Brain microvascular endothelial cell (primary cell): ENCODE data around the gene TAOK2.

Source experiments
- DNase-seq: peaks from one replicate; pipeline ENCODE4 v3.0.0-alpha.2; 2020
- H3K27ac ChIP-seq: fragments of 250-450 bp; sonication (Bioruptor Pico); 2 replicates; pipeline ENCODE4 v1.5.1; 2020; ENCODE audit warnings: mild to moderate bottlenecking, moderate library complexity
- H3K27me3 ChIP-seq: fragments of 250-450 bp; sonication (Bioruptor Pico); replicated peaks from 2 replicates; pipeline ENCODE4 v1.5.1; 2020; ENCODE audit warnings: mild to moderate bottlenecking
- H3K36me3 ChIP-seq: fragments of 250-450 bp; sonication (Bioruptor Pico); replicated peaks from 2 replicates; pipeline ENCODE4 v1.5.1; 2020; ENCODE audit warnings: mild to moderate bottlenecking
- H3K4me3 ChIP-seq: 2 replicates; pipeline ENCODE4 v1.5.1; 2011; ENCODE audit warnings: low read depth, mild to moderate bottlenecking, control low read depth, low read length, moderate library complexity
- in situ Hi-C: cut with HindIII; loops from 2 replicates; pipeline ENCODE4 v1.10.0; 2017; ENCODE audit warnings: low sequenced_read_pairs, low pct_ligation_motif_present
- TF ChIP-seq, protein P1 (sequence below): IDR thresholded peaks from 2 replicates; pipeline ENCODE4 v1.5.1; 2011; ENCODE audit warnings: low read depth, mild to moderate bottlenecking, moderate library complexity, low read length, control low read depth, inconsistent platforms; ENCODE audit errors: missing control alignments

The TAOK2 gene

DNA sequence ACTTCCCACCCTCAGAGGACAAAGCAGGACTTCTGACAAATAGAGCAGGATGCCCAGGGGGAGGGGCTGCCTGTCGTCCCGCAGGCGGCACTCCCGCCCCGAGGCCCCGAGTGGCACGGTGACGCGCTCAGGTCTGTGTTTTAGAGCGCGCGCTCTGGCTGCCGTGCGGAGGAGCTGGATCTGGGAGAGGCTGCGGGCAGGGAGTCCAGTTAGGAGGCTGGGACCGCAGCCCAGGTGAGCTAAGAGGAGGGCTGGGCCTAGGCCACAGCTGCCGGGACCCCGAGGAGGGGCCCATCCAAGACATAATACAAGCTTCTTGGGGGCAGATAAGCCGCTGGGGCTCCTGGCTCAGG is 30.7 kb downstream of the TAOK2 start:
- TF ChIP-seq, protein P1, sequence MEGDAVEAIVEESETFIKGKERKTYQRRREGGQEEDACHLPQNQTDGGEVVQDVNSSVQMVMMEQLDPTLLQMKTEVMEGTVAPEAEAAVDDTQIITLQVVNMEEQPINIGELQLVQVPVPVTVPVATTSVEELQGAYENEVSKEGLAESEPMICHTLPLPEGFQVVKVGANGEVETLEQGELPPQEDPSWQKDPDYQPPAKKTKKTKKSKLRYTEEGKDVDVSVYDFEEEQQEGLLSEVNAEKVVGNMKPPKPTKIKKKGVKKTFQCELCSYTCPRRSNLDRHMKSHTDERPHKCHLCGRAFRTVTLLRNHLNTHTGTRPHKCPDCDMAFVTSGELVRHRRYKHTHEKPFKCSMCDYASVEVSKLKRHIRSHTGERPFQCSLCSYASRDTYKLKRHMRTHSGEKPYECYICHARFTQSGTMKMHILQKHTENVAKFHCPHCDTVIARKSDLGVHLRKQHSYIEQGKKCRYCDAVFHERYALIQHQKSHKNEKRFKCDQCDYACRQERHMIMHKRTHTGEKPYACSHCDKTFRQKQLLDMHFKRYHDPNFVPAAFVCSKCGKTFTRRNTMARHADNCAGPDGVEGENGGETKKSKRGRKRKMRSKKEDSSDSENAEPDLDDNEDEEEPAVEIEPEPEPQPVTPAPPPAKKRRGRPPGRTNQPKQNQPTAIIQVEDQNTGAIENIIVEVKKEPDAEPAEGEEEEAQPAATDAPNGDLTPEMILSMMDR, result no peak
- H3K36me3 ChIP-seq, result no peaks in the 10 kb centered on the region
- no peak for DNase-seq
- H3K27ac ChIP-seq, result no peak overlapping the region
- H3K27me3 ChIP-seq, result no peaks in the 10 kb centered on the region
- no peak overlapping the region for H3K4me3 ChIP-seq
- in situ Hi-C loops, result no loop called here

- Histone ChIP-seq H3K27me3 (peaks cover under 1% of the 10 kb centered on the region), H3K4me3 (no peak overlapping the region), H3K27ac (no peak overlapping the region), H3K36me3 (no peaks in the 10 kb centered on the region)
- TF ChIP-seq, protein P1, result no peak
- in situ Hi-C loops, result no loop called here
- DNase-seq, result no peak
Measured at GRCh38 chr16:30004811-30005242, 31.2 kb downstream of the TAOK2 start.

DNA sequence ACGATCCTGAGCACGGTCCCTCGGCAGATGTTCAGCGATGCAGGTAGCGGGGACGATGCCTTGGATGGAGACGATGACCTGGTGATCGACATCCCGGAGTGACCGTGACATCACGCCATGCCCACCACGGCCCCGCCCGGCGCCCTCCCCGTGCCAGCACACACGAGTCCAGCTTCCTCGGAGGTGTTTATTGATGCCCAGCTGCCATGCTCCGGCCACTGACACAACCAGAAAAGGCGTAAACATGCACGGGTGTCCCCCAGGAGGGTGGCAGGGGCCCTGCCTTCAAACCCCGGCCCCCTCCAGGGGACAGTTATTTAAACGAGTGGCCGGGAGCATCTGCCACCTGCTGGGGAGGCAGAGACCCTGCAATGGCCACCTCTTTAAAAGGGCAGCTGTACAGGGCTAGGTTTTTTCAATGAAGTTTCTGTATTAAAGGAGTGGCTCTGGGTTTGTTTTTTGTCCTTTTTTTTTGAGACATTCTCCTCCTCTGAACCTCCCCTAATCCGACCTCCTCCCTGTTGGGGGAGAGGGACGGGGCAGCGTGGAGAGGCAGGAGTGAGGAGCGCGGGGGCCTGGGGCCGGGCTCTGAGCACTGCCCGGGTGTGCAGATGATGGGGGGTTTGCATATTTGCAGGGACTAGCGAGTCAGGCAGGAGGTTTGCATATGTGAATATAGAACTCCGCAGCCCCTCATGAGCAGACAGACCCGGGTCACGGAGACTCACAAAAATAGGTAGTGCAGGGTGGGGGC is 31.9 kb downstream of the TAOK2 start:
- Histone ChIP-seq H3K27me3 (peaks cover 8% of the 10 kb centered on the region), H3K27ac (no peak overlapping the region), H3K36me3 (no peaks in the 10 kb centered on the region), H3K4me3 (no peak overlapping the region)
- no peak for DNase-seq
- in situ Hi-C loops, result no loop called here
- TF ChIP-seq, protein P1, result peak; percentile 93

DNA sequence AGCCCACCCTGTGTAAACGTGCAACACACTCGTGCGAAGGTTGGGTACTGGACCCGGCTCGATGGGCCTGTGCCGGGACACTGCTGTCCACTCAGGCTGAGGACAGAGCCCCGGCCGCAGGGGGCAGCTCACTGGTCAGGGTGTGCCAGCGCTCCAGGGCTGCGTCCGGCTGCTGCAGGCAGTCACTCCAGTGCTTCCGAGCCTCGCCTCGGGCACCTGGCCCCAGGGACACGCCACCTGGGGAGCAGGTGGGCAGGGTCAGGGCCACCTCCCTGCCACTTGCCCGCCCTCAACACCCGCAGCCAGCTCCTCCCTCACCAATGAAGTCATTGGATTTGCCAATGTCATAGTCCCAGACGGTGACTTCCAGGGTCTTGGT is 32.4 kb downstream of the TAOK2 start:
- TF ChIP-seq, protein P1, result no peak
- DNase-seq, result no peak

DNA sequence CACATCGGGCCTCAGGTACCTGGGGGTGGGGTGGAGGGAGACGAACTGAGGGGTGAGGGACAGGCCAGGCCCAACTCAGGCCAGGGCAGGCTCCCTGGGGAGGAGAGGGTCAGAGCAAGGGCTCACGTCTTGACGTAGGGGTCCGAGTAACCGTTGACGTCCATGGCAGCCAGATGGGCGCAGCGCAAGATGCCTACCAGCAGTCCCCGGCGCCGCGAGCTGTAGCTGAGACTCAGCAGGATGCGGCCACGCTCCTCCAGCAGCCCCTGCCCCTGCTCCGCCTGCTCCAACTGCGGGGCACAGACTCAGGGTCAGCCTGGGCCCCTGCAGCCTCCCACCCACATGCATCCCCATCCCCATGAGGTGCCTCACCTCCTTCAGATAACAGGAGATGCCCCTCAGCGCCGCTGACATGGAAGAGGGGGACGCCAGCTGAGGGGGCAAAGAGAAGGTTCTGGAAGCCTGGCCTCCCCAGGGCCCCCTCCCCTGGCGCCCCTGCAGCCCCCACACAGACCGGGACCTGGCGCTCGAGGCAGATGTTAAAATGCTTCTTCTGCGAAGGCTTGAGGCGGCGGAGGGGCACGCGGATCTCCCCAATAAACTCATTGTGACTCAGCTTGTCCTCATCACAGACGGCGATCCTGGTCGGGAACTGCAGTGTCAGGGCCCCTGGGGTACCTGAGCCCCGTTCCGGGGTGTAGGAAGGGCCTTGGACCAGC is 33.1 kb downstream of the TAOK2 start:
- Histone ChIP-seq H3K36me3 (no peaks in the 10 kb centered on the region), H3K4me3 (no peak overlapping the region), H3K27me3 (peaks cover 16% of the 10 kb centered on the region), H3K27ac (no peak overlapping the region)
- TF ChIP-seq, protein P1, result no peak
- no peak for DNase-seq
- in situ Hi-C loops, result no loop called here

More for the DNA sequence above, 32.4 kb downstream of the TAOK2 start:
- Histone ChIP-seq H3K36me3 (no peaks in the 10 kb centered on the region), H3K27ac (no peak overlapping the region), H3K27me3 (peaks cover 11% of the 10 kb centered on the region), H3K4me3 (no peak overlapping the region)
- in situ Hi-C loops, result no loop called here
